Astrocyte (in vitro differentiated cells and primary cell): ENCODE measurements around the gene RFTN1. TPM values are rescaled to one million over a fixed set of nuclear protein-coding genes. Genes with fewer than 3 reads are reported as not detected.

Source experiments
- DNase-seq: peaks from one replicate; pipeline ENCODE4 v3.0.0-alpha.2; 2010; ENCODE audit warnings: low read depth
- FAIRE-seq: peaks from 2 replicates; lab custom pipeline; 2011; peaks lifted over from hg19 to GRCh38; lab: Jason Lieb, UNC
- H2AFZ ChIP-seq: 2 replicates; pipeline ENCODE4 v1.6.0; 2012; ENCODE audit warnings: low read depth, low read length, inconsistent platforms
- H3K27ac ChIP-seq: 2 replicates; pipeline ENCODE4 v1.5.1; 2011; ENCODE audit warnings: low read depth, low read length, inconsistent platforms
- H3K27me3 ChIP-seq: 2 replicates; pipeline ENCODE4 v1.6.0; 2011; ENCODE audit warnings: low read length, inconsistent platforms; ENCODE audit not compliant: insufficient read depth
- H3K36me3 ChIP-seq: 2 replicates; pipeline ENCODE4 v1.5.1; 2011; ENCODE audit warnings: low read length, inconsistent platforms; ENCODE audit not compliant: insufficient read depth
- H3K4me1 ChIP-seq: 2 replicates; pipeline ENCODE4 v1.5.1; 2011; ENCODE audit warnings: low read length, inconsistent platforms; ENCODE audit not compliant: insufficient read depth
- H3K4me2 ChIP-seq: 2 replicates; pipeline ENCODE4 v1.6.0; 2012; ENCODE audit warnings: low read length, inconsistent platforms
- H3K4me3 ChIP-seq: 2 replicates; pipeline ENCODE4 v1.5.1; 2011; ENCODE audit warnings: low read depth, mild to moderate bottlenecking, low read length, inconsistent platforms; ENCODE audit not compliant: insufficient read depth
- H3K79me2 ChIP-seq: 2 replicates; pipeline ENCODE4 v1.6.0; 2012; ENCODE audit warnings: mild to moderate bottlenecking, low read length, inconsistent platforms; ENCODE audit not compliant: insufficient read depth
- H3K9ac ChIP-seq: 2 replicates; pipeline ENCODE4 v1.6.0; 2012; ENCODE audit warnings: mild to moderate bottlenecking, low read length, inconsistent platforms
- H3K9me3 ChIP-seq: 2 replicates; pipeline ENCODE4 v1.5.1; 2012; ENCODE audit warnings: low read depth, mild to moderate bottlenecking, low read length, inconsistent platforms; ENCODE audit not compliant: insufficient read depth
- H4K20me1 ChIP-seq: 2 replicates; pipeline ENCODE4 v1.6.0; 2012; ENCODE audit warnings: low read length, inconsistent platforms; ENCODE audit not compliant: insufficient read depth
- H3K27ac Mint-ChIP-seq: one replicate; pipeline ENCODE4 v1.8.0; 2021; ENCODE audit warnings: mild to moderate bottlenecking, mixed read lengths; ENCODE audit not compliant: unreplicated experiment
- H3K27me3 Mint-ChIP-seq: one replicate; pipeline ENCODE4 v1.8.0; 2021; ENCODE audit warnings: low read depth, mixed read lengths; ENCODE audit not compliant: unreplicated experiment
- H3K36me3 Mint-ChIP-seq: one replicate; pipeline ENCODE4 v1.8.0; 2021; ENCODE audit warnings: low read depth, mixed read lengths; ENCODE audit not compliant: unreplicated experiment
- H3K4me1 Mint-ChIP-seq: one replicate; pipeline ENCODE4 v1.8.0; 2021; ENCODE audit warnings: low read depth, mixed read lengths; ENCODE audit not compliant: unreplicated experiment
- H3K4me3 Mint-ChIP-seq: one replicate; pipeline ENCODE4 v1.8.0; 2021; ENCODE audit warnings: mild to moderate bottlenecking, moderate library complexity, mixed read lengths; ENCODE audit not compliant: unreplicated experiment
- H3K9me3 Mint-ChIP-seq: one replicate; pipeline ENCODE4 v1.8.0; 2021; ENCODE audit warnings: mild to moderate bottlenecking, mixed read lengths; ENCODE audit not compliant: unreplicated experiment
- EZH2 ChIP-seq: IDR thresholded peaks from 2 replicates; pipeline ENCODE4 v1.6.1; 2012; ENCODE audit warnings: mild to moderate bottlenecking, low read length, inconsistent platforms; ENCODE audit not compliant: insufficient read depth
- total RNA-seq: library from RNA; stranded (reverse); gene quantifications from 2 replicates; pipeline ENCODE4 v1.2.1, GENCODE V29; 2021
- TF ChIP-seq, protein P1 (sequence below): IDR thresholded peaks from 2 replicates; pipeline ENCODE4 v1.5.1; 2011; ENCODE audit warnings: low read depth, mild to moderate bottlenecking, inconsistent platforms, low read length, moderate library complexity; ENCODE audit not compliant: insufficient read depth

Gene RFTN1
- total RNA-seq, 1 donor from 2014 or later, result 49.5 TPM

DNA sequence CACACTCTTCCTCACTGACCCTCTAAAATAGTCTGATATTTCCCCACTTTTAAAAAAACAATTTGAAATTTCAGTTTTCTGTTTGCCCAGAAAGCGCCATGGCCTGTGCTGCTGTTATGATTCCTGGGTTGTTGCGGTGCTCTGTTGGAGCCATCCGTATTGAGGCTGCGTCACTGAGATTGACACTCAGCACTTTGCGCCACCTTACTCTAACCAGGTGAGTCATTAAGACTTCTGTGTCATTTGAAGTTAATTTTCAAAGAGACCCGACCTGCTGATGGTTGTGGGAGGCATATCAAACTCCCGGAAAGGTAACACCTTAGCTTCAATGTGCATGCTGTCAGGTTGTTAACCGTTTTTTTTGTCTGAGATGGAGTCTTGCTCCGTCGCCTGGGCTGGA, 242.6 kb downstream of the RFTN1 start:
- FAIRE-seq, result no peak
- H3K36me3 ChIP-seq, result peaks cover 6% of the 10 kb centered on the region

DNA sequence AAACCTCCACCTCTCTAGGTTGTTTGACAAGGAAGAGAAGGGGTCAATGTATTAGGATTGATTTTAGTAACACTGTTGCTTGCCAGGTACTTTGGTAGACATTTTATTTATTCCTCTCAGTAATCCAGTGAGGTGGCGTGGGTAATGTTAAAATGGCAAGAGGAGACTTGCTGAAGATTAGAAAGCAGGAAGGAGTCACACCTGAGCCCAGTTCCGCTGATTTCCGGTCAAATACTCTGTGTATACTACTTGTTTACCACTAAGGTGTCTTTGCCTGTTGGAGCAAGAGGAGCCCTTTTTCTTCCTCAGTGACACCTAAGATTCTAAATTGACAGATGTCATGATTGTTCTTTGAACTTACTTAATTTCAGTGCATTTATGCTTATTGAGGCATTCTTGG, 246.8 kb downstream of the RFTN1 start:
- Mint-ChIP-seq H3K27me3 (no peaks in the 10 kb centered on the region), H3K4me3 (no peak overlapping the region), H3K9me3 (no peaks in the 10 kb centered on the region), H3K4me1 (peaks cover 7% of the 10 kb centered on the region), H3K36me3 (peaks cover 3% of the 10 kb centered on the region), H3K27ac (no peak overlapping the region)
- Histone ChIP-seq H3K9ac (no peak overlapping the region), H3K9me3 (no peaks in the 10 kb centered on the region), H3K27ac (no peak overlapping the region), H3K4me1 (peaks cover 5% of the 10 kb centered on the region), H3K79me2 (peaks cover 55% of the 10 kb centered on the region), H3K27me3 (no peaks in the 10 kb centered on the region), H3K4me2 (no peak overlapping the region), H3K4me3 (no peak overlapping the region), H3K36me3 (peaks cover 6% of the 10 kb centered on the region), H4K20me1 (peaks cover 12% of the 10 kb centered on the region), H2AFZ (no peak overlapping the region)
- DNase-seq, result no peak
- no peak for TF ChIP-seq EZH2
- TF ChIP-seq, protein P1, sequence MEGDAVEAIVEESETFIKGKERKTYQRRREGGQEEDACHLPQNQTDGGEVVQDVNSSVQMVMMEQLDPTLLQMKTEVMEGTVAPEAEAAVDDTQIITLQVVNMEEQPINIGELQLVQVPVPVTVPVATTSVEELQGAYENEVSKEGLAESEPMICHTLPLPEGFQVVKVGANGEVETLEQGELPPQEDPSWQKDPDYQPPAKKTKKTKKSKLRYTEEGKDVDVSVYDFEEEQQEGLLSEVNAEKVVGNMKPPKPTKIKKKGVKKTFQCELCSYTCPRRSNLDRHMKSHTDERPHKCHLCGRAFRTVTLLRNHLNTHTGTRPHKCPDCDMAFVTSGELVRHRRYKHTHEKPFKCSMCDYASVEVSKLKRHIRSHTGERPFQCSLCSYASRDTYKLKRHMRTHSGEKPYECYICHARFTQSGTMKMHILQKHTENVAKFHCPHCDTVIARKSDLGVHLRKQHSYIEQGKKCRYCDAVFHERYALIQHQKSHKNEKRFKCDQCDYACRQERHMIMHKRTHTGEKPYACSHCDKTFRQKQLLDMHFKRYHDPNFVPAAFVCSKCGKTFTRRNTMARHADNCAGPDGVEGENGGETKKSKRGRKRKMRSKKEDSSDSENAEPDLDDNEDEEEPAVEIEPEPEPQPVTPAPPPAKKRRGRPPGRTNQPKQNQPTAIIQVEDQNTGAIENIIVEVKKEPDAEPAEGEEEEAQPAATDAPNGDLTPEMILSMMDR, result no peak
- FAIRE-seq, result no peak

More for the DNA sequence above, 242.6 kb downstream of the RFTN1 start:
- Histone ChIP-seq H3K4me1 (peaks cover 2% of the 10 kb centered on the region), H3K4me2 (no peak overlapping the region), H3K27ac (no peak overlapping the region), H2AFZ (no peak overlapping the region), H3K79me2 (peaks cover 17% of the 10 kb centered on the region), H3K27me3 (no peaks in the 10 kb centered on the region), H3K9ac (no peak overlapping the region), H3K9me3 (no peaks in the 10 kb centered on the region), H4K20me1 (no peaks in the 10 kb centered on the region), H3K4me3 (no peak overlapping the region)
- DNase-seq, result no peak
- H3K27me3 Mint-ChIP-seq, result no peaks in the 10 kb centered on the region
- H3K9me3 Mint-ChIP-seq, result no peaks in the 10 kb centered on the region
- peaks cover 4% of the 10 kb centered on the region for H3K36me3 Mint-ChIP-seq
- no peak overlapping the region for H3K27ac Mint-ChIP-seq
- peaks cover 6% of the 10 kb centered on the region for H3K4me1 Mint-ChIP-seq
- H3K4me3 Mint-ChIP-seq, result no peak overlapping the region
- no peak for TF ChIP-seq EZH2
- TF ChIP-seq, protein P1, result no peak

Other genes with a start within 250 kb of the RFTN1 start
- 55.3 and 61.5 TPM in 2 replicates for gene DPH3, start 248.8 kb downstream of the RFTN1 start, total RNA-seq
- 10.5 and 10.6 TPM in 2 replicates for gene OXNAD1, start 248.5 kb downstream of the RFTN1 start, total RNA-seq
- not detected in 2 replicates for gene DAZL, start 91.7 kb upstream of the RFTN1 start, total RNA-seq